Stomach (tissue), 4 donors: ENCODE measurements around the gene PYGM.

Experiments used
- CTCF ChIP-seq, 7 experiments: fragments of 450-650 bp in 4 of 7; fragments of 200-600 bp in 3 of 7; sonication (generic) in 3 of 7; IDR thresholded peaks; one replicate each; pipeline ENCODE4 v1.5.1; 2016 to 2019; ENCODE audit warnings: antibody characterized with exemption in 7 of 7, control low read depth in 2 of 7, mild to moderate bottlenecking in 1 of 7
- EP300 ChIP-seq: sonication (generic); formaldehyde crosslinking; IDR thresholded peaks from one replicate; pipeline ENCODE4 v1.6.1; 2017; ENCODE audit warnings: antibody characterized with exemption

GRCh38 chr11:64753019-64753379 lies 6.8 kb downstream of the PYGM start:
- no peak for TF ChIP-seq CTCF (IDR thresholded peaks at IDR 0.05)
- no peak for TF ChIP-seq EP300
